Measurements from ENCODE around the gene C14orf93.
A peak's percentile ranks its signal among the peaks of the same experiment; 100 is the strongest.

Gene C14orf93

GRCh38 chr14:22994762-22995275 lies 15.1 kb downstream of the C14orf93 start:
- H3K4me1 ChIP-seq (ENCODE audit: insufficient read depth, low read length, poor library complexity, severe bottlenecking): peaks cover 3% of the 10 kb centered on the region
- no peaks in the 10 kb centered on the region for H3K9me2 ChIP-seq (replicated peaks; ENCODE audit: low read depth, low read length)
- no peak overlapping the region for H3K4me3 ChIP-seq (ENCODE audit: low read length, poor library complexity, severe bottlenecking)
- H3K9ac ChIP-seq (ENCODE audit: low read depth, low read length, poor library complexity, severe bottlenecking): no peak overlapping the region
- no peaks in the 10 kb centered on the region for H3K79me2 ChIP-seq (ENCODE audit: insufficient read depth, low read length)
- no peaks in the 10 kb centered on the region for H3F3A ChIP-seq (ENCODE audit: low read depth)
- peak overlapping the region; percentile 71; the same call in 1 of the 2 replicates for H2AFZ ChIP-seq (ENCODE audit: low read length)
- no peaks in the 10 kb centered on the region for H3K9me3 ChIP-seq (ENCODE audit: insufficient read depth, low read depth, low read length)
- no peaks in the 10 kb centered on the region for H3K36me3 ChIP-seq (ENCODE audit: insufficient read depth, low read length)
- H4K20me1 ChIP-seq (ENCODE audit: insufficient read depth, low read length, poor library complexity, severe bottlenecking): no peaks in the 10 kb centered on the region
- no peak overlapping the region for H3K4me2 ChIP-seq (ENCODE audit: low read depth, low read length, poor library complexity, severe bottlenecking)
- no peak for TF ChIP-seq EZH2phosphoT487 (IDR thresholded peaks at IDR 0.05; ENCODE audit: borderline replicate concordance)
- TF ChIP-seq CTCF (conservative IDR thresholded peaks at IDR 0.05; ENCODE audit: low read length): peak; percentile 76
- H3K27me3 ChIP-seq (ENCODE audit: insufficient read depth, low read length, poor library complexity, severe bottlenecking): no peaks in the 10 kb centered on the region

GRCh38 chr14:22993517-22993916 lies 16.4 kb downstream of the C14orf93 start:
- Histone ChIP-seq H3K79me2 (ENCODE audit: insufficient read depth, low read length) (no peaks in the 10 kb centered on the region), H2AFZ (ENCODE audit: low read length) (no peak overlapping the region), H3F3A (ENCODE audit: low read depth) (no peaks in the 10 kb centered on the region), H3K27me3 (ENCODE audit: insufficient read depth, low read length, poor library complexity, severe bottlenecking) (no peaks in the 10 kb centered on the region), H3K9me2 (replicated peaks; ENCODE audit: low read depth, low read length) (no peaks in the 10 kb centered on the region), H3K9ac (ENCODE audit: low read depth, low read length, poor library complexity, severe bottlenecking) (no peak overlapping the region), H3K4me1 (ENCODE audit: insufficient read depth, low read length, poor library complexity, severe bottlenecking) (peaks cover 3% of the 10 kb centered on the region), H3K4me3 (ENCODE audit: low read length, poor library complexity, severe bottlenecking) (no peak overlapping the region), H4K20me1 (ENCODE audit: insufficient read depth, low read length, poor library complexity, severe bottlenecking) (no peaks in the 10 kb centered on the region), H3K4me2 (ENCODE audit: low read depth, low read length, poor library complexity, severe bottlenecking) (no peak overlapping the region), H3K36me3 (ENCODE audit: insufficient read depth, low read length) (no peaks in the 10 kb centered on the region), H3K9me3 (ENCODE audit: insufficient read depth, low read depth, low read length) (no peaks in the 10 kb centered on the region)
- no peak for TF ChIP-seq EZH2phosphoT487 (IDR thresholded peaks at IDR 0.05; ENCODE audit: borderline replicate concordance)
- no peak for TF ChIP-seq CTCF (conservative IDR thresholded peaks at IDR 0.05; ENCODE audit: low read length)

- Histone ChIP-seq H3K4me2 (ENCODE audit: low read depth, low read length, poor library complexity, severe bottlenecking) (no peak overlapping the region), H3K27me3 (ENCODE audit: insufficient read depth, low read length, poor library complexity, severe bottlenecking) (no peaks in the 10 kb centered on the region)
Observed at GRCh38 chr14:22991852-22992251, 18.1 kb downstream of the C14orf93 start.

More at GRCh38 chr14:22991852-22992251, 18.1 kb downstream of the C14orf93 start:
- Histone ChIP-seq H3F3A (ENCODE audit: low read depth) (no peaks in the 10 kb centered on the region), H3K9me3 (ENCODE audit: insufficient read depth, low read depth, low read length) (no peaks in the 10 kb centered on the region), H3K36me3 (ENCODE audit: insufficient read depth, low read length) (no peaks in the 10 kb centered on the region), H3K4me3 (ENCODE audit: low read length, poor library complexity, severe bottlenecking) (no peak overlapping the region), H3K9me2 (replicated peaks; ENCODE audit: low read depth, low read length) (no peaks in the 10 kb centered on the region), H2AFZ (ENCODE audit: low read length) (no peak overlapping the region), H3K9ac (ENCODE audit: low read depth, low read length, poor library complexity, severe bottlenecking) (no peak overlapping the region), H4K20me1 (ENCODE audit: insufficient read depth, low read length, poor library complexity, severe bottlenecking) (no peaks in the 10 kb centered on the region), H3K4me1 (ENCODE audit: insufficient read depth, low read length, poor library complexity, severe bottlenecking) (peaks cover 3% of the 10 kb centered on the region), H3K79me2 (ENCODE audit: insufficient read depth, low read length) (no peaks in the 10 kb centered on the region)
- no peak for TF ChIP-seq EZH2phosphoT487 (IDR thresholded peaks at IDR 0.05; ENCODE audit: borderline replicate concordance)
- TF ChIP-seq CTCF (conservative IDR thresholded peaks at IDR 0.05; ENCODE audit: low read length): no peak
